Thymus (tissue), 11 donors: ENCODE results near the gene NPVF. TPM values are rescaled to one million over a fixed set of nuclear protein-coding genes. Genes with fewer than 3 reads are reported as not detected.
A peak's percentile ranks its signal among the peaks of the same experiment; 100 is the strongest.

Source experiments
- DNase-seq, 9 donors: peaks; one replicate each; pipeline ENCODE4 v3.0.0-alpha.2; 2013; ENCODE audit warnings: low spot score in 9 of 9, low read depth in 6 of 9, missing footprints in 1 of 9
- H3K27ac ChIP-seq, 2 donors: one replicate each; pipeline ENCODE4 v1.5.1; 2013; ENCODE audit warnings: control low read depth in 1 of 2, low read depth in 1 of 2, low read length in 1 of 2, mild to moderate bottlenecking in 1 of 2, moderate library complexity in 1 of 2
- H3K27me3 ChIP-seq, 2 donors: one replicate each; pipeline ENCODE4 v1.5.1; 2013; ENCODE audit warnings: low read length in 1 of 2; ENCODE audit not compliant: control insufficient read depth in 2 of 2, insufficient read depth in 1 of 2
- H3K36me3 ChIP-seq, 2 donors: one replicate each; pipeline ENCODE4 v1.5.1; 2013; ENCODE audit warnings: low read length in 1 of 2, mild to moderate bottlenecking in 1 of 2, moderate library complexity in 1 of 2; ENCODE audit not compliant: control insufficient read depth in 2 of 2, insufficient read depth in 2 of 2
- H3K4me1 ChIP-seq, 2 donors: one replicate each; pipeline ENCODE4 v1.5.1; 2013; ENCODE audit warnings: low read length in 2 of 2; ENCODE audit not compliant: control insufficient read depth in 2 of 2, insufficient read depth in 2 of 2
- H3K4me3 ChIP-seq, 2 donors: one replicate each; pipeline ENCODE4 v1.5.1; 2013; ENCODE audit warnings: low read length in 2 of 2, control low read depth in 1 of 2, mild to moderate bottlenecking in 1 of 2
- H3K9me3 ChIP-seq, 2 donors: one replicate each; pipeline ENCODE4 v1.5.1; 2013; ENCODE audit warnings: low read length in 1 of 2, mild to moderate bottlenecking in 1 of 2; ENCODE audit not compliant: control insufficient read depth in 2 of 2, insufficient read depth in 1 of 2
- WGBS: extraction: QIAGEN DNeasy Blood & Tissue Kit; methylation state at CpG from one replicate; pipeline ENCODE4 v1.1.7; 2013; 5-methylcytosine and 5-hydroxymethylcytosine counted together
- polyA plus RNA-seq: library from polyadenylated mRNA; stranded (reverse); fragments of 200-250 nt; gene quantifications from one replicate; pipeline ENCODE4 v1.2.3, GENCODE V29; 2013
- total RNA-seq: library from RNA; stranded (reverse); fragments of 120-200 nt; gene quantifications from one replicate; pipeline ENCODE4 v1.2.4, GENCODE V29; 2013
- donor health status: healthy.

NPVF gene
- total and polyA plus RNA-seq, 2 donors = 0.05 to 0.71 TPM

- WGBS = 92% methylated on average over 10 of the region's 10 CpGs
- H3K4me1 ChIP-seq = peaks cover 12 to 16% of the 10 kb centered on the region in 2 donors
- no peak for DNase-seq
- H3K27ac ChIP-seq = no peak overlapping the region
- no peaks in the 10 kb centered on the region for H3K9me3 ChIP-seq
- no peaks in the 10 kb centered on the region for H3K27me3 ChIP-seq
- H3K36me3 ChIP-seq = no peaks in the 10 kb centered on the region
- H3K4me3 ChIP-seq = no peak overlapping the region
Observed at GRCh38 chr7:25240340-25240739, 12.1 kb upstream of the NPVF start.

GRCh38 chr7:25239888-25240287 is 11.6 kb upstream of the NPVF start:
- H3K36me3 ChIP-seq = no peaks in the 10 kb centered on the region
- no peaks in the 10 kb centered on the region for H3K27me3 ChIP-seq
- DNase-seq = no peak
- no peaks in the 10 kb centered on the region for H3K9me3 ChIP-seq
- H3K4me1 ChIP-seq = peaks cover 15 to 16% of the 10 kb centered on the region in 2 donors
- WGBS = 95% methylated on average over 3 of the region's 3 CpGs
- H3K27ac ChIP-seq = no peak overlapping the region
- H3K4me3 ChIP-seq = no peak overlapping the region

GRCh38 chr7:25238066-25238725 is 9.9 kb upstream of the NPVF start:
- peak overlapping the region; percentile 55 to 83 for H3K27ac ChIP-seq
- DNase-seq = peak in 5 of 9 donors; percentile 24 to 73 (median 45)
- H3K27me3 ChIP-seq = no peaks in the 10 kb centered on the region
- H3K9me3 ChIP-seq = no peaks in the 10 kb centered on the region
- no peaks in the 10 kb centered on the region for H3K36me3 ChIP-seq
- H3K4me3 ChIP-seq = no peak overlapping the region
- 56% methylated on average over 2 of the region's 2 CpGs for WGBS
- peaks cover 15 to 16% of the 10 kb centered on the region in 2 donors for H3K4me1 ChIP-seq

GRCh38 chr7:25235471-25235870 is 7.2 kb upstream of the NPVF start:
- no peaks in the 10 kb centered on the region for H3K27me3 ChIP-seq
- peaks cover 15 to 16% of the 10 kb centered on the region in 2 donors for H3K4me1 ChIP-seq
- no peak for DNase-seq
- no peak overlapping the region for H3K27ac ChIP-seq
- WGBS = 93% methylated on average over 3 of the region's 3 CpGs
- no peaks in the 10 kb centered on the region for H3K9me3 ChIP-seq
- no peaks in the 10 kb centered on the region for H3K36me3 ChIP-seq
- no peak overlapping the region for H3K4me3 ChIP-seq

GRCh38 chr7:25234336-25234735 is 6.0 kb upstream of the NPVF start:
- Histone ChIP-seq H3K27me3 (no peaks in the 10 kb centered on the region), H3K4me3 (no peak overlapping the region), H3K4me1 (peaks cover 15 to 16% of the 10 kb centered on the region in 2 donors), H3K9me3 (no peaks in the 10 kb centered on the region), H3K36me3 (no peaks in the 10 kb centered on the region), H3K27ac (no peak overlapping the region)
- WGBS = 92% methylated on average over 4 of the region's 4 CpGs
- no peak for DNase-seq

- DNase-seq = peak in 8 of 9 donors; percentile 17 to 64 (median 32)
- WGBS = 9% methylated on average over 3 of the region's 3 CpGs
- Histone ChIP-seq H3K27me3 (peaks cover 0 to 2% of the 10 kb centered on the region in 2 donors), H3K27ac (no peak overlapping the region), H3K9me3 (no peaks in the 10 kb centered on the region), H3K36me3 (no peaks in the 10 kb centered on the region), H3K4me3 (no peak overlapping the region), H3K4me1 (peaks cover 7 to 23% of the 10 kb centered on the region in 2 donors)
Observed at GRCh38 chr7:25223206-25223605, 5.1 kb downstream of the NPVF start.

- no peak overlapping the region for H3K4me3 ChIP-seq
- no peaks in the 10 kb centered on the region for H3K9me3 ChIP-seq
- 96% methylated on average over 5 of the region's 5 CpGs for WGBS
- no peak overlapping the region for H3K27ac ChIP-seq
- H3K4me1 ChIP-seq = peaks cover 7 to 23% of the 10 kb centered on the region in 2 donors
- H3K27me3 ChIP-seq = peaks cover 0 to 2% of the 10 kb centered on the region in 2 donors
- no peaks in the 10 kb centered on the region for H3K36me3 ChIP-seq
- DNase-seq = no peak
Observed at GRCh38 chr7:25222666-25223065, 5.6 kb downstream of the NPVF start.

- no peak overlapping the region for H3K4me3 ChIP-seq
- no peaks in the 10 kb centered on the region for H3K36me3 ChIP-seq
- H3K27ac ChIP-seq = no peak overlapping the region
- H3K9me3 ChIP-seq = no peaks in the 10 kb centered on the region
- WGBS = 99% methylated on average over 2 of the region's 2 CpGs
- no peak for DNase-seq
- peaks cover 0 to 2% of the 10 kb centered on the region in 2 donors for H3K27me3 ChIP-seq
- peaks cover 7 to 23% of the 10 kb centered on the region in 2 donors for H3K4me1 ChIP-seq
Observed at GRCh38 chr7:25221009-25221408, 7.3 kb downstream of the NPVF start.

- WGBS = 98% methylated on average over 3 of the region's 3 CpGs
- no peak overlapping the region for H3K4me3 ChIP-seq
- peaks cover 2 to 13% of the 10 kb centered on the region in 2 donors for H3K4me1 ChIP-seq
- H3K36me3 ChIP-seq = no peaks in the 10 kb centered on the region
- H3K27me3 ChIP-seq = peaks cover 0 to 2% of the 10 kb centered on the region in 2 donors
- H3K27ac ChIP-seq = no peak overlapping the region
- DNase-seq = no peak
- no peaks in the 10 kb centered on the region for H3K9me3 ChIP-seq
Observed at GRCh38 chr7:25218191-25218590, 10.1 kb downstream of the NPVF start.
